GM18909 (cell line): ENCODE measurements around the gene UNK.
"Not testable (repeated sequence)": the region's sequence is repeated elsewhere in the genome, so short reads cannot be mapped to it uniquely, and the experiment has no call there.

ENCODE experiments used
- ATAC-seq: cut with Tn5 transposase; IDR thresholded peaks from one replicate; pipeline ENCODE4 v1.9.1; 2021; ENCODE audit warnings: mild to moderate bottlenecking; ENCODE audit not compliant: unreplicated experiment, poor library complexity

The UNK gene

DNA sequence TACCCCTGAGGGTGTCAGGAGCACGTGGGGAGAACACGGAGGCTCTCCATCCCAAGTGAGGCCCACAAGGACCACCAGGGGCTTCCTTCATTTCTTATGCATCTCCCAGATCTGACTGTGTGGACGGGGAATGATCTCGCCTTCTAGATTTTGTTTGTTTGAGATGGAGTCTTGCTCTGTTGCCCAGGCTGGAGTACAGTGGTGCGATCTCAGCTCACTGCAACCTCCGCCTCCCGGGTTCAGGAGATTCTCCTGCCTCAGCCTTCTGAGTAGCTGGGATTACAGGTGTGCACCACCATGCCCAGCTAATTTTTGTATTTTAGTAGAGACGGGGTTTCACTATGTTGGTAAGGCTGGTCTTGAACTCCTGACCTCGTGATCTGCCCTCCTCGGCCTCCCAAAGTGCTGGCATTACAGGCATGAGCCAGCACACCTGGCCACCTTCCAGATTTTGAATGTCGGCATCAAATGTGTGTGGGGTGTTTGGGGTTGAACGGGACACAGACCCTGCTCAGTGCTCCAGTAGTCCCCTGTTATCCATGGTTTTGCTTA, 84.2 kb downstream of the UNK start:
- ATAC-seq = not testable (repeated sequence)

DNA sequence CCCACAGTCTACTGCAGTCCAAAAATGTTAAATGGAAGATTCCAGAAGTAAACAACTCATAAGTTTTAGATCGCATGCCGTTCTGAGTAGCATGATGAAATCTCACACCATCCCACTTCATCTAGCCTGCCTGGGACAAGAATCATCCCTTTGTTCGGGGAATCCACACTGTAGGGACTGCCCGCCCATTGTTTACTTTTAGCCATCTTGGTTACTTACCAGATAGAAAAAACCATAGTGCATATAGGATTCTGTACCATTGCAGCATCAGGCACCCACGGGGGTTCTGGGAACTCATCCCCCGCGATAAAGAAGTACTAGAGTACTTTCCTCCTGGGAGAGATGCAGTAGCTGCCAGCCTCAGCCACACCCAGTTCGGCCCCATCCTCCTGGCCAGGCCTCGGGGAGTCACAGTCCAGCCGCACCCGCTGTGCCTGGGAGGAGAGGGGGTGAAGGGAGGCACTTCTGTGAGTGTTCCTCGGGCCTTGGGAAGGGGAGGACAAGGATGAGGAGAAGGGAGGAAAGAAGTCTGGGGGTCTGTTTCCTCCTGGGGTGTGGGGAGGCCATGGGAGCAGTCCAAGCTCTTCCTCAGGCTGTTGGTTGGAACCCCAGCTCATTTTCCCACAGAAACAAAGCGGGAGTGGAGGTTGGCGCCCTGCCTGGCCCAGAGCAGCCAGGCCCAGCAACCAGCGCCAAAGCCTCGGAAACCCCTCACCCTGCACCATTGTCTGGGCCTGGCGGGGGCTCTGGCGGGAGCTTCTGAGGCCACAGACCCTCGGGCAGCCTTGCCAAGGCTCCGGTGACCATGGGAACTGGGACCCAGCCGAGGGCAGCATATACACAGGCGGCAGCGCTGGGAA, 84.9 kb downstream of the UNK start:
- no peak for ATAC-seq

DNA sequence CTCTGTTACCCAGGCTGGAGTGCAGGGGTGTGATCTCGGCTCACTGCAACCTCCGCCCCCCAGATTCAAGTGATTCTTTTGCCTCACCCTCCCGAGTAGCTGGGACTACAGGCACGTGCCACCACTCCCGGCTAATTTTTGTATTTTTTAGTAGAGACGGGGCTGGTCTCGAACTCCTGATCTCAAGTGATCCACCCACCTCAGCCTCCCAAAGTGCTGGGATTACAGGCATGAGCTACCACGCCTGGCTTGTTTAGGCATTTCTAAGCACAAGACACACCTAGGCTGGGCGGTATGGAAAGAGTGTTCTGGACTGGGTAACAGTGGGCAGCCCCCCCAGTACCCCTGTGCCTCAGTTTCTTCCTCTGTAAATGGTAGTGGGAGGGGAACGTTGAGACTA, 85.6 kb downstream of the UNK start:
- ATAC-seq = not testable (repeated sequence)

DNA sequence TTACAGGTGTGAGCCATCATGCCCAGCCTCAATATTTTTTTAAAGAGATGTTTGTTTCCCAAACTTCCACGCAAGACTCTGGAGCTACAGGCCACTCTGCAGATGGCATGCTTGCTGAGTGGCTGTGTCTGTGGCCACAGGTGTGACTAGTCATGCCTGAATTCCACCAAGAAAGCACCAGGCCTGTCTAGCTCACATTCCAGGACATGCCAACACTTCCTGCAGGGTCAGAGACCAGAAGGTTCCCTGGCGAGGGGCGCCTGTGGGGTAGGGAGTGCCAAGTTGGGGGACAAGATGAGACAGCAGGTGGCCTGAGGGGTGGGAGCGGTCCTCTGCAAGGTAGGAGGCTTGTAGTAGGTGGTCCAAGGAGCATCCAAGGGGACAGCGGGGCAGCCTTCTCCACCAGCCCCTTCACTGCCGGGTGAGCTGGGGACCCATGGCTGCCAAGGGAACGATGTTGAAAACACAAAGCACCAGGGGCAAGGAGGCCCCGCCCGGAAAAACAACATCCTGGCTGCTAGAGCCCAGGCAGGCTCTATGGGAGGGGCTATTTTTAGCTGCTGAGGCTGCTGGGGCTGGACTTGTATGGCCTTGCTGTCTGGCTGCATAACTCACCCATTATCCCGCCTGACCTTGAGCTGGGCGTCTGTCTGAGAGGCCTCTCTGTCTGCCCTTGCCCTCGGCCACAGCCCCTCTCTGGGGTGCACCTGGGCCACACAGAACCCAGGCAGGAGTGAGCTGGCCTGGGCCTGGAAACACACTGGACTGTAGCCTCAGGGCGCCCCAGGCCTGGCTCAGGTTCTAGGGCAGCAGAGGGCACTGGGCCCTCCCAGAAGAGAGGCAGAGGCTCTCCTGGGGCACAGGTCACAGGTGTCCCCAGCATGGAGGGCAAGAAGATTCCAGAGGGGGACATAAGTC, 88.1 kb downstream of the UNK start:
- no peak for ATAC-seq

DNA sequence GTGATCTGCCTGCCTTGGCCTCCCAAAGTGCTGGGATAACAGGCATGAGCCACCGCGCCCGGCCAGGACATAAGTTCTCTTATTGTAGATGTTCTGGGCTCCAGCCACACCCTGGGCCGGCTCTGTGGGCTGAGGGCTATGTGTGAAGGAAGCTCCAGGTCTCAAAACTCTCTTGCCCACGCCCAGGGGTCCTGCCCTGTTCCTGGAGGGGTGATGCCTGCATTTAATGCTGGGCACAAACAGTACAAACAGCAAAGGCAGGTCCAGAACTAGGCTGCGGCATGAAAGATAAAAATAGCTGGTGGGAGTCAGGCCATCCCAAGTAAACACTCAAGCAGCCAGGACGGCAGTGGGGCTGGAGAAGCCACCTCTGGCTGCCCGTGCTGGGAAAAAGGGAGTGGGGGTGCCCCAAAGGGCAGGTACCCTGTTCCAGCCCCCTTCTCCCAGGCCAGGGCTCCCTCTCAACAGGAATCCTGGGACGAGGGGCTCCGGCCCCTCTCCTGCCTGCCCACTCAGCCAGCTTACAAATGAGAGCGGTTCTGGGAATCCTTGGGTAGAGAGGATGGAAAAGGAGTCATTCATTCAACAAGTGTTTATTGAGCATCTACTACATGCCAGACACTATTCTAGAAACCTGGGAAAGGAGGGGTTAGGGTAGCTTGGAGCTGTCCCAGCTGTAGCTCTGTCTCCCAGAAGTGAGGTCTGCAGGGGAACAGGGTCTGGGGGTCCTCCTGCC, 89.1 kb downstream of the UNK start:
- no peak for ATAC-seq

DNA sequence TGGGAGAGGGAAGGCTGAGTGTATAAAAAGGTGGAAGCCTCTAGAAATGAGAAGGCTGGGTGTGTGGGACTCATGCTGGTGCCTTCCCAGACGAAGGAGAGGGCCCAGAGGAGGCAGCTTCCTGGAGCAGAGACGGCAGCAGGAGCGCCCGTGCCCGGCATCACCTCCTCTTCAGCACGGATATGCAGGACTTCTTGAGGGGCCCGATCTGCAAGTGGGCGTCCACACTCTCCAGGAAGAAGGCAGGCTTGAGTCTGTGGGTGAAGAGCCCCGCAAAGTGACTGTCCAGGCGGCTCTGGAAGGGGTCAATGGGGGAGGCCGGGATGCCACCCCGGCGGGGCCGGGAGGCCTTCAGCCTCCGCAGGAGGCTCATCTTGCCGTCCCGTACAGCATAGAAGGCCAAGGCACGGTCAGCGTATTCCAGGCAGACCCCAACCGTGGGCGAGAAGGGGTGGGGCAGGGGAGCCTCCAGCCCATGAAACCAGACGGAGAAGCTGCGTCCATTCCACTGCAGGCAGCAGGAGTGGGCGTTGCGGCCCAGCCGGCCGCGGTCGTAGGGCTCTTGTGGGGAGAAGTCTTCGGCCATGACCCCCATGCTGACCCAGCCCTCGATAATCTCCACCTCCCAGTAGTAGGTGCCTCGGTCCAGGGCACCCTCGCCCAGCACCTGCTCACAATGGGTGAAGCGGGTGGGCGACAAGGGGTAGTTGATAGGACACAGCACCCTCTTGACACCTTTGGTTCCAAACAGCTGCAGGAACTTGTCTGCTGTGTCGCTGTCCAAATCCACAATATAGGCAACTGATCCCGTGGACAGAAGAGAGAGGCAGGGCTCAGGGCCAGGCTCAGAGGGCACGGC, 89.9 kb downstream of the UNK start:
- ATAC-seq = no peak
